ENCODE data around the gene NOS1AP. TPM values are rescaled to one million over a fixed set of nuclear protein-coding genes. Genes with fewer than 3 reads are reported as not detected.
"Not testable (repeated sequence)": the region's sequence is repeated elsewhere in the genome, so short reads cannot be mapped to it uniquely, and the experiment has no call there.

Gene NOS1AP
- total RNA-seq, 1 donor from 2014 or later: 2.1 TPM

DNA sequence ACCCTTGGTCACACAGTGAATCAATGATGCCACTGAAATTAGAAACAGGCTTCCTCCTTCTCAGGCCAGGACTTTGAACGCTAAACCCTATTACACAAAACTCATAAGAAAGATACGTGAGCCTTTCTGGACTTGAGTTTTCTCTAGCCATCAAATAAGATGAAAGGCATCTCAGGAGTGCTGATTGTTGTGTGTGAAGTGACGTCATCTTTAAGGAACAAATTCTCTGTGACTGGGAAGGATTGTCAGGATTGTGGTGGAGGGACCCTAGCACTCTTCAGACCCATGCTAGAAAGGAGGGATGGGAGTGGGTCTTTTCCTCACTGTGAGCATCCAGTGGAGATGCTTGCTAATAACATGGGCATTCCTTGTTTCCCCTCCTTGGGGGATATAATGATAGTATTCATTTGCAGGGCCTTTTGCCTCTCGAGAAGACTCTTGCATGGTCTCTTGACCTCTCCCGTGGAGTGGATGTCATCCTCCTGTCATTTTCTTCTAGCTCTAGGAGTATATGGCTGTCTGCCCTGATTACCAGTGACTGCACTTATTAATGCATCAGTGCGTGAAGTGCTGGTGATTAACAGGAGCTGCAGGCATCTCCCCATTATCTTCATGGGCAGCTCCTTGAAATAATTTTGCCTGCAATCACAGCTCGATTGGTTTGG, 267.3 kb downstream of the NOS1AP start:
- no peak for DNase-seq

DNA sequence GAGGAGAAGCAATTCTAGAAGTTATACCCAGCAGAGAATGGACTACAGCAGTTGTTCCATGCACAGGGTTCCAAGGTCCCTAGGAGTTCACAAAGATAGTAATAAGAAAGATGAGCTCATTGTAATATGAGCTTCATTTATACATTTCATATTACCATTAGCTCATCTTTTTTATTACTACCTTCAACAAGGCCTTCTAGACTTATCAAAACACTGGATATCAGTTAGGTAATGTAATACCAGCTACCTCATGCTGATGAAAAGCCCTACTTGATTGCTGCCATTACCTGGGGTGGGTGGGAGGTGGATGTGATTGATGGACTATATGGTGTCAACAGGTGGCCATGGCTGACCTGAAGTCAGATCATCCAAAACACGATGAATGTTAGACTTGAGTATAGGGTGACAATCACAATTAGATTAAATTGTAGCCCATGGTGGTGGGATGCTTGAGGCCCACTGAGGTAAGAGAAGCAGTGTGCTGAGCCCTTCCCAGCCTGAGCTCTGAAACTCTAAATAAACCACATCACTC, 273.0 kb downstream of the NOS1AP start:
- DNase-seq: no peak

DNA sequence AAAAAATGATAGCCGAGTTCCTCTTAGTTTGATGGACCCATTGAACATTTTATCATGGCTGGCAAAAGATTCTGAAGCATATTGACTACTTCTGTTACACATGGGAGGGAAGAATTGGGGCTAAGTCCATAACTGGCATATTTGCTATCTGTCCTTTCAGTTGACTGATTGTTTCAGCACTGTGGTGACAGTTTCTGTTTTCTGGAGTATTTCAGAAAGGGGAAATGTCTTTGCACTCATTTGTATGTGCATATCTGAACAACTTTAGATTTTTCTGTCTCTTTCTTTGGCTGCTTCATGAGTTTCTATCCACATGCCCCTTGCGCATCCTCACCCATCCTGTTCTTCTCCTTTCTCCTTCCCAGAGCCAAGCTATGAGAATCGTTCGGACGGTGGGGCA, 274.0 kb downstream of the NOS1AP start:
- no peak for DNase-seq

DNA sequence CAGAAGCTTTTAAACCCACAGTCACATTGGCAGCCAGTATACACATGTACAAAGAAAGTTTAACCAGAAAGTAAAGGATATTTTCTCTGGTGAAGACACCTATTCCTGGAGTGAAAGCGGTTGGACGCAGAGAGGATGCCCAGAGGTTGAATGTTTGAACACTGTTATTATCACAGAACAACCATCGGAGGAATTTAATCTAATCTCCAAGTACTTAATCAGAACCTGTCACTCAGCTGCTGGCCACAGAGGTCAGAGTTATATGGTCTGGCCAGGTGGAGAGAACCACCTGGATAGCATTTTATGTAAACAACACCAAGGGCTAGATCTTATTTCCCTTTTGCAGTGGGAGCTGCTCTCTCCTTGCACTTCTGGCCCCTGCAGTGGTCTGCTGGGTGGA, 277.8 kb downstream of the NOS1AP start:
- no peak for DNase-seq

DNA sequence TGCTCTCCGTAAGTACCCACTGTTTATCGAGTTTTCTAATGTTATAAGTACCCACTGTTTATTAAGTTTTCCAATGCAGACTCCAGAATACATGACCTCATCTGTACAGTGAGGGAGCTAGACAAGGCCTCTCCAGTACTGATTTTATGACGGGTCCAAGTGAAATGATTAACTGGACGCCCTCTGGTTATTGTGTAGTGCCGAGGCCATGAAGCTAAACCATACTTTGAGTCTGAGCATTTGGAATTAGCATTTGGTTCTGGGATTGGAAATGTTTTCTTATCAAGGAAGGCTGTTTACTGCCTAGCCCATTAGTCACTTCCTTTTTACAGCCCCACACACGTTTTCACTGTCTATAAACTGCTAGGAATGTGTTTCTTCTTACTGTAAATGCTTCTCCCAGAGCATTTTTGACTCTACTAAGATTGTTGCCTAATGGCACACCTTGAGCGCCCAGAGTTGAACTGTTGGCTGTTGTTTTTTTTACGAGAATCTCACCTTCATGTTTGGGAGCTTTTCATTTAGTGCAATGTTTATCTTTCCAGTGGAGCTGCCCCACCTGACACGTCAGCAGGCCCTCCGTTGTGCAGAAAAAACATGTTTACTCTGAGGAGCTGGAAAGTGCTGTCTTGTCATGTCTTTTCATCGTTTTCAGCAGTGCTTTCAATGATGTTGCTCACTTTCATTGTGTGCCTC, 280.3 kb downstream of the NOS1AP start:
- DNase-seq: peak; percentile 17

DNA sequence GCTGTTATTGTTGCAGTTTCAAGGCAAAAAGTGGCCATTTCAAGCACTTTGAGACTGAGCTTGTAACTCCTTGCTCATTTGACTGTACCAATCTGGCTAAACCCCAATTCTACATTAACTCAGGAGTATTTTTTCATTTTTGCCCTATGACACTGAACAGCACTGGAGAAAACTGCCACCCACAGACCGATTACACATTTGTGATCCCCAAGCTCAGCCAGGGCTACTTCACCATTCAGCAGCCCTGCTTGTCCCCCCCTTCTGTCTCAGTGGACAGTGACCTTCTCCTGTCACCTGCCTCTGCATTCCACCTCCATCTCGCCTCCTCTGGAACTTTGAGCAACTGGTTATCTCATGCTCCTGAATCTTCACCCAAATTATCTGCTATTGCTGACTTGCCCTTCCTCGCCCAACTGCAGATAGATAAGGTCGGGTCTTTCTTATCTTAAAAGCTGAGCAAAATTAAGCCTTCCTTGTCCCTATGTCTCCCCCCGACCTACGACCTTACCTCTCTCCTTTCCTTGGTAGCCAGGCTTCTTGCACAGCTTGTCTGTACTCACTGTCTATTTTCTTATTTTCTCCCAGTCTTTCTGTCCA, 281.9 kb downstream of the NOS1AP start:
- no peak for DNase-seq

DNA sequence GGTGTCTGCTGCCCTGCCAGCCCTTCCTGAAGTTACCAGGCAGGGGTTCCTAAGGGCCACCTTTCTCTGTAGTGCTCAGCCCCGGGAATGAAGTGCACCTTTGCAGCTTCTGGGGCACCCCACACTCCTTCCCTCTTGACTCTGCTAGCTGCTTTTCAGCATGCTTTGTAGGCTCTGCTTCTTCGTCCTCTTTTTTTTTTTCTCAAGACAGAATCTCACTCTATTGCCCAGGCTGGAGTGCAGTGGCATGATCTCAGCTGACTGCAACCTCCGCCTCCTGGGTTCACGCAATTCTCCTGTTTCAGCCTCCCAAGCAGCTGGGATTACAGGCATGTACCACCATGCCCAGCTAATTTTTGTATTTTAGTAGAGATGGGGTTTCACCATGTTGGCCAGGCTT, 282.4 kb downstream of the NOS1AP start:
- DNase-seq: not testable (repeated sequence)

DNA sequence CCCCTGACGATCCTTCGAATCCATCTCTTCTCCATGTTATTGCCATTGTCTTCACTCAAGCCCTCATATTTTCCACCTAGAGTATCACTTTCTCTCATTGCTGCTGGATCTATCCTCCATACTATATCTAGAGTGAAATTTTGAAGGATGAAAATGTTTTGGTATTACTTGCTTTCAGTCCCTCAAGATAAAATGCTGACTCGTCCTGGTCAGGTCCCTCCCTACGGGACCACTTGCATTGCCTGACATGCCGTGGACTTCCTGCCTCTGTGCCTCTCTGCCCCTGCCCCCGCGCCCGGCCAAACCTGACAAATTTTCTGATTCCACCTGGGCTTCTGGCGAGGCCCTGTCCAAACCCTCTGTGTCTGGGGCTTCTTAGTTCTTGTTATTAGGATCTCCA, 283.6 kb downstream of the NOS1AP start:
- DNase-seq: no peak

DNA sequence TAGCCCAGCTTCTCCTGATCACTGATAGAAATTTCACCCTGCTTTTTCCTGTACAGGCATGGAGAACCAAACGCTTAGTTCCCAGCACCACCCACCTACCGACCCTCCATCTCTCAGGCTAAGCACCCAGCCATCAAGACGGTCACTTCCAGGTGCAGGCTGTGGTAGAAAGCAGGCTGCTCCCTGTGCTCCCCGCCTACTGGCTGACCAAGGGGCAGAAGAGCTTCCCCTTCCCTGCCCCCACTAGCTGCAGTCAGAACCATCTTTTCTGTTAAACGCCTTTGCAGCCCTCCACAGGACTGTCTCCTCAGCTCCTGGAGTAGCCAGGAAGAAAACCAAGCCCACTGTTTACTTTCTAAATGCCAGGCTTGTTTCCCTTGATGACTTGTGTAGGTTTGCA, 284.2 kb downstream of the NOS1AP start:
- no peak for DNase-seq

DNA sequence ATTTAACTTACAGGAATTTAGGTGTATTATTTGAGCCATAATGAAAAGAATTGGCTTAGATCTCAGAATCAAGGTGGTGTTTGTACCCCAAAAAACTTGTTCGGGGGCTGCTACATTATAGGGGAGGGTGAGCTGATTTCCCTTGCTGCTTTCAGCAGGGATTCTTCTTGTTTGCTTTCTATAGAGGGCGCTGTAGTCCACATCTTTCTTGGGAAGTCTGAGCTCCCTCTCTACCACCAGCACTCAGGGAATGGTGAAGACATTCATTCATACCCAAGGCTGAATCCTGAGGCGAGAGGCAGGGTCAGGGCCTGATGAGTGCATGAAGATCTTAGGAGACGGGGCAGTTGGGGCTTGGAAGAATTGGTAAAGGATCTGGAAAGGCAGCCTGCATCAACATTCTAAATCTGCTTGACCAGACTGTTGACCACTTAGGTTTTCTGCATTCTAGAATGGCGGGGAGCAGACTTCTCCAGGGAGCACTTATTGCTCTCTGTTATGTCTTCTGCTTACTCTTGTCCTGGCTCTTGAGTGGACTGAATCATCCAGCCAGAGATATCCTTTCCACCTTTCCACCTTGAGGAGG, 288.3 kb downstream of the NOS1AP start:
- no peak for DNase-seq

DNA sequence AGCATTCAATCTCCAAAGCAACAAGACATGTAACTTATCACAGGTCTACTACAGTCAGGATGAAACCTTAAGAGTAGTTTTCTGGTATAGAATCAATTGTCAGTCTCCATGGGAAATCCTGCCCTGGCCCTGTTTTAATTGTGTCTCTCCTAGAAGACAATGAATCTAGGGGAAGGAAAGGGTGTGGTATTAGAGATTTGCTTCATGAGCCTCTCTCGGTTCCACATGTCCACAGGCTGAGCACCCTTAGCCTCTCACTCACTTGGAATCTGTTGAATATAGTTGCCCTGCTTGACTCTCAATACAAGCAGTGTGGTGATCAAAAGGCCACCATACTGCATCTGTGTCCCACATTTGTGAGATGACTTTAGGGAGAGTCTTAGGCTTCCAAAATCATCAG, 289.4 kb downstream of the NOS1AP start:
- DNase-seq: no peak

DNA sequence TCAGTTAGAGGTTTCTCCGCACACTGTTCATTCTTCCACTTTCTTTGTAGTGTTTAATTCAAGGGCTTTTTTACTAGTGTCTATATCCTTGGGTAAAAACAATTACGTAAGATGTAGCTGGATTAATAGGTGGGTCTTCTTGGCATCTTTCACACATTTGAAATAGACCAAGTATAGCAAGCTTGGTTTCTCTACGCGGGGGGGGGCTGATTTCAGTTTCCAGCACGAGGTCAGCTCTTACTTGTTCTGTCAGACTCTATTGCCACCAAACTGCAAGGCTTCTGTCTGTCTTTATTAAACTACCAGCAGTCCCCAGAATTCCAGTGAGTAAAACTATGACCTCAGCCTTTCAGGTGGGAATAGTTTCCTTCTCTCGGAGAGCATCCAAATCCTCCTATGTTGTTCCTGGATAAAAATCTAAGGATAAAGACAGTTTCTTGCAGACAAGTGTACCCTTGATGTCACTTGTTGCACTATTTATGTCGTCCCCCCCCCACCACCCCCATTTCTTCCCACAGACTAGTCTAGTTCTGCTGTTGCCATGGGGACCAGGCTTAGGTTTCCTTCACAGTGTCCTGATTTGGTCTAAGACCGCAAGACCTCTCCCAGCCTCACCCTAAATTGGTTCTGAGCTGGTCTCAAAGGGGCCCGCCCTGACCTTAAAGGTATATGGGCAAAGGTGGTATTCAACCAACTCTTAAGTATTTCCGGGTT, 290.2 kb downstream of the NOS1AP start:
- no peak for DNase-seq

DNA sequence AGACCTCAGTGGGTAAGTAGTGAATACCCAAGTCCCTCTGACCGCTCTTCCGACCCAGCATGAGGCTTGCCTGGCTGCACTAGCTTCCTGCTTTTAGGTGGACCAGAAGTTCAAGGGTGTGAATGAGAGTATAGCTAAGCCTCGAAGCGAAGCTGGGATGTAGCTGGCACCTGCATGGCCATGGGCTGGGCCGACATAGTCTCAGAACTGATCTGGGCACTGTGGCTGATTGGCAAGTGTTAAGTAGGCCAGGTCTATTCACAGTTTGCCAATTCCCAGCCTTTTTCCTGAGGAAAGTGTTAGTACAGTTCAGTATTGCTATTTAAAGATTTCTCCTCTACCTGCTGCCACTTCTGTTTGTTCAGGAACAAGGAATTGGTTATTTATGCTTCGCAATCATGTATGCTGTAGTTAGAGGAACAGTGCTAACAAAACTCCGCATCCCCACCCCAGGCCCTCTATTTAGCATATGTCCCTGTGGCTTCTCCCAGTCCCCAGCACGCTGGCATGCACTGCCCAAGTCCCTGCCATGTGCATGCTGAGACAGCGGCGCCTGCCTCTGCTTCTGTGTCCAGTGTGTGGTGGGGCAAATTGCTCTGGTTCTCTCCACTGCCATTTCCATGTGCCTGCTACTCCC, 290.9 kb downstream of the NOS1AP start:
- DNase-seq: no peak

DNA sequence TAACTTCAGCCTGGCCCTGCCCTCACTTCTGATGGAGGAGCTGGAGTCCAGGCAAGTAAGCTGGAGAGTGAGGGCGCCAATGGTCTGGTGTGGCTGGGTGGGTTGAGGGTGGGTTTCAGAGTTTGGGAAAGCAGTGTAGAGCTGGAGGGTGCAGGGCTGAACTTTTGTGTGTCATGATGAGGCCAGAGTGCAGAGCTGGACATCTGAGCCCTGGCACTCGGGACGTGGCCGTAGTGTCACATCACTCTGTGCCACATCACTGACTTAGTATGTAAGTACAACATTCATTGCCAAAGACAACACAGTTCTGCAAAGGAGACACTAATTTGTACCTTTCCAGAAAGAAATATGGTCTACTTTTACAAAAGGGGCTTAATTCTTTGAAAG, 291.4 kb downstream of the NOS1AP start:
- DNase-seq: no peak

DNA sequence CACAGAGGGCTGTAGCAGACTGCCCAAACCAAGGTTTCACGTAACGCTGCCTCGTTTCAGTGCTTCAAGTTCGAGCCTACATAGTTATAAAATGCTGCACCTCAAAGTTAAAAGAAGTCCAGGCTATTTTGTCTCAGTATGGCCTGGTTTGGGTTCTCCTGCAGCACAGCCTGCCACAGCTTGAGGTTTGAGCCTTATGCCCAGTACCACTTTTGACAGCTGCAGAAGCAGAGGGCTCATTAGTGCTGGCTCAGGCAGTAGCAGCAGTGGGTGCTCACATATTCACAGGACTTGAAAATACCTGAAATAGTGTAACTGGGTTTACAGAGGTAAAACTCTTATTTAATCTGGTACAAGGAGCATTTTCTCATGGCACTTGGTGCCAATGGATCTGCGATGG, 291.9 kb downstream of the NOS1AP start:
- DNase-seq: no peak

DNA sequence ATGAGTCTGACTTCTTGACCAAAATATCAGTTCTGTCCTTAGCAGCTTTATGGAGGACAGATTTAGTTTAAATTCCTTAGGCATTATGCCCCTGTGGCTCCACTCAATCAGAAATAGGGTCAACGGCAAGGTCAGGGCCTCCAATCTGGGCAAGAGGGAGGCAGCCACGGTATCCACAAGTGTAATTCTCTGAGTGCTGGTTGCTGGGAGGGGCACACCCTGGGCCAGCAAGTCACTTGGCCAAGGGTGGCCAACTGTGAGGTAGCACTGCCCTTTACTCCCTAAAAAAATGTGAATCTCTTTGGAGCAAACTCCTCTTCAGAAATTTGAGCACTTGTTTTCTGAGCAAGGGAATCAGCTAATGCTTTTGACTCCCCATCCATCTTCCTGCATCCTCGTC, 294.3 kb downstream of the NOS1AP start:
- DNase-seq: no peak

DNA sequence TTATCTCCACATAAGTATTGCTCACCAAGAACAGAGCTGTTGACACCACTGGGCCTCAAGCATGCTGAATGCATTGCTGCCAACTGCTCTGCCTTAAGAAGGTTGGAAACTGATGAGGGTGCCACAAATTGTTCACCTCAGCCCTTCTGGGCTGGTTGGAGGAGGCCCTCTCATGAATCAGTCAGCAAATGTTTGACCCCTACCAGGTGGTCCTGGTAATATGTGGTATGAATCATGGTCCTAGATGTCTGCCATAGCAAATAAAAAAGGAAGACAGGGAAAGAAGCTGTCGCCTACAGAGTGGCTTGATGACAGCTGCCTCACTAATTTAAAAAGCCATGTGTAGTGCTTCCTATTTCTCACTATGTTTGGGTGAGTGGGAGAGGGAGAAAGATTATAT, 295.0 kb downstream of the NOS1AP start:
- no peak for DNase-seq

DNA sequence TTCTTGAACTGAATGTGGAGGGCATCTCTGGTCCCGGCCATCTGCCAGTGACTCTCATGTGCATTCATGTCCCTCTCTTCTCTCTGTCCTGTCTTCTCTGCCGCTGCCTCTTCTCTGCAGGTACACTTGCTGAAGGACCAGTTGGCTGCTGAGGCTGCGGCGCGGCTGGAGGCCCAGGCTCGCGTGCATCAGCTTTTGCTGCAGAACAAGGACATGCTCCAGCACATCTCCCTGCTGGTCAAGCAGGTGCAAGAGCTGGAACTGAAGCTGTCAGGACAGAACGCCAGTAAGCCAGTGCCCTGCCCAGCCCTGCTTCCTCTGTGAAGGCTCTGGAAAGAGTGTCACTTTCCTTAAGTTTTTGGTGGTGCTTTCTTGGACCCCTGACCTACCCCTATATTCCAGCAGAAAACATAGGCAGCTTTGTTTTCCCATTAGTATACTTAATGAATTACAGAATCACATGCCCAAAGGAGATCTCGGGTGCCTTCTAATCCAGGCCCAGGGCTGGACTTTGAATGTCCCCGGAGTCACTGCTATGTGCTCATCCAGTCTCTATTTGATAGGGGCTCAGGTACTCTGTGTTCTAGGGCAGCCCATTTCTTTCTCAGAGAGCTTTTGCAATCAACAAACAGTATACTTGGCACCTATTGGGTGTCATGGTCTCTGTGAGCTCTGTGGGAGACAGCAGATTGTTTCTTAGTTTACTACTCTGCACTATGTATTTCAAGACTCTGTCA, 296.0 kb downstream of the NOS1AP start:
- DNase-seq: no peak

DNA sequence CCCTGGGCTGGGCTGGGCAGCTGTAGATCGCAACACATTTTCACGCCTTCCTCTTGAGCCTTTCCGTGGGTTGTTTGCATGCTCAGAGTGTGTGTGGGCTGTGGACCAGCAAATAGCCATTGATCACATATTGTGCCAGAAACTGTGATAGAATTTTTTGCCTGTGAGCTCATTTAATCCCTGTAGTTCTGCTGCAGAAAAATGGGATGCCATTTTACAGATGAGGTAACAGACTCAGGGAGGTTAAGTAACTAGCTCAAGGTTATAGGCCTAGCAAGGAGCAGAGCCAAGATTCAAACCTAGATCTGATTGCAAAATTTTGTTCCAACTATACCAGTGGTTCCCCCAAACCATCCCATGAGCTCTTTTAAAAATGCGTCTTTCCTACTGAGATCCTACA, 296.7 kb downstream of the NOS1AP start:
- no peak for DNase-seq

DNA sequence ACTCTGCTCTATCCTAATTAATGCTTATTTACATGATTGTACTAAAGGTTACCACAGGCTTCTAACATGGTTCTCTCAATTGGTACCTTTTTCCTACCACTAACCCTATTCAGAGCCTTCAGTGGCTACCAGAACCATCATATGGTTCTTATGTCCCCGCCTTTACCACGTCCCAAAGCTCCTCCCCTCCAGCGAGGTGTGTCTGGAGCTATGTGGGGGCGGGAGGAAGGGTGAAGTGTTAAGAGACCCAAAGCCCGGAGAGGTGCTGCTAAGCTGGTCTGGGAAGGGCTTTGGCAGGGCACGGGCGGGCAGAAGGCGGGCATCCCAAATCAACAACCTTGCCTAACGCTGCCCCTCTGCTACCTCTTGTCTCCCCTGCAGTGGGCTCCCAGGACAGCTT, 297.2 kb downstream of the NOS1AP start:
- DNase-seq: no peak

DNA sequence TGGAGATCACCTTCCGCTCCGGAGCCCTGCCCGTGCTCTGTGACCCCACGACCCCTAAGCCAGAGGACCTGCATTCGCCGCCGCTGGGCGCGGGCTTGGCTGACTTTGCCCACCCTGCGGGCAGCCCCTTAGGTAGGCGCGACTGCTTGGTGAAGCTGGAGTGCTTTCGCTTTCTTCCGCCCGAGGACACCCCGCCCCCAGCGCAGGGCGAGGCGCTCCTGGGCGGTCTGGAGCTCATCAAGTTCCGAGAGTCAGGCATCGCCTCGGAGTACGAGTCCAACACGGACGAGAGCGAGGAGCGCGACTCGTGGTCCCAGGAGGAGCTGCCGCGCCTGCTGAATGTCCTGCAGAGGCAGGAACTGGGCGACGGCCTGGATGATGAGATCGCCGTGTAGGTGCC, 297.6 kb downstream of the NOS1AP start:
- no peak for DNase-seq

Data from skin of body (tissue), 2 donors.